Endothelial cell of umbilical vein (primary cell): ENCODE data around the gene HECW1. TPM values are rescaled to one million over a fixed set of nuclear protein-coding genes. Genes with fewer than 3 reads are reported as not detected.

Source experiments
- BruUV-seq: library from RNA; stranded (reverse); fragments of 400-500 nt; replicated peaks from 2 replicates; lab custom pipeline; 2021; lab: Mats Ljungman, UMichigan
- CTCF ChIA-PET: fragments of 300-600, 350-600 bp; sonication (Branson Sonifier 250); formaldehyde crosslinking; loops from one replicate; lab custom pipeline; 2021; ENCODE audit warnings: antibody characterized with exemption, inconsistent platforms; lab: Charles Lee
- POLR2A ChIA-PET: fragments of 300-600, 350-600 bp; sonication (Branson Sonifier 250); formaldehyde crosslinking; loops from one replicate; lab custom pipeline; 2021; ENCODE audit warnings: antibody characterized with exemption, inconsistent platforms; lab: Charles Lee
- DNase-seq: peaks from one replicate; pipeline ENCODE4 v3.0.0-alpha.2; 2011; ENCODE audit warnings: low read depth, low spot score
- FAIRE-seq: peaks from 2 replicates; lab custom pipeline; 2011; peaks lifted over from hg19 to GRCh38; lab: Jason Lieb, UNC
- H2AFZ ChIP-seq: 2 replicates; pipeline ENCODE4 v1.6.0; 2012; ENCODE audit warnings: low read depth, low read length, control low read depth, inconsistent platforms
- H3K27ac ChIP-seq: 2 replicates; pipeline ENCODE4 v1.5.1; 2011; ENCODE audit warnings: low read depth, mild to moderate bottlenecking, control low read depth, low read length, moderate library complexity; ENCODE audit not compliant: insufficient read depth
- H3K27me3 ChIP-seq, 2 experiments: 2 replicates each; pipeline versions ENCODE4 v1.6.0 to v1.6.1; 2011; ENCODE audit warnings: low read length in 2 of 2, mixed read lengths in 1 of 2; ENCODE audit not compliant: control insufficient read depth in 2 of 2, insufficient read depth in 2 of 2
- H3K36me3 ChIP-seq, 2 experiments: 2 replicates in 1 of 2; 3 replicates in 1 of 2; pipeline ENCODE4 v1.5.1; 2011; ENCODE audit warnings: low read length in 2 of 2, mild to moderate bottlenecking in 1 of 2, moderate library complexity in 1 of 2; ENCODE audit not compliant: control insufficient read depth in 2 of 2, insufficient read depth in 2 of 2; ENCODE audit errors: extremely low read depth in 1 of 2
- H3K4me1 ChIP-seq: 3 replicates; pipeline ENCODE4 v1.5.1; 2011; ENCODE audit warnings: mild to moderate bottlenecking, low read length; ENCODE audit not compliant: control insufficient read depth, insufficient read depth; ENCODE audit errors: extremely low read depth
- H3K4me2 ChIP-seq: 2 replicates; pipeline ENCODE4 v1.6.1; 2011; ENCODE audit warnings: low read length, control low read depth, mixed read lengths; ENCODE audit not compliant: insufficient read depth
- H3K4me3 ChIP-seq, 3 experiments: fragments of 200-600 bp in 1 of 3; sonication (generic), shearing (Covaris generic) in 1 of 3; replicated peaks in 1 of 3; 2 replicates each; pipeline ENCODE4 v1.5.1; 2011 to 2016; ENCODE audit warnings: control low read depth in 3 of 3, low read length in 3 of 3, mild to moderate bottlenecking in 2 of 3, inconsistent platforms in 1 of 3, low read depth in 1 of 3, moderate library complexity in 1 of 3; ENCODE audit not compliant: insufficient read depth in 1 of 3
- H3K79me2 ChIP-seq: 2 replicates; pipeline ENCODE4 v1.6.0; 2012; ENCODE audit warnings: low read length, inconsistent platforms; ENCODE audit not compliant: control insufficient read depth, insufficient read depth
- H3K9ac ChIP-seq: replicated peaks from 2 replicates; pipeline ENCODE3; 2011; ENCODE audit warnings: low read length, control low read depth; ENCODE audit not compliant: insufficient read depth; ENCODE audit errors: extremely low read depth
- H3K9me1 ChIP-seq: replicated peaks from 3 replicates; pipeline ENCODE4 v1.6.0; 2011; ENCODE audit warnings: mild to moderate bottlenecking, low read length; ENCODE audit not compliant: control insufficient read depth, insufficient read depth; ENCODE audit errors: extremely low read depth
- H3K9me3 ChIP-seq: replicated peaks from 2 replicates; pipeline ENCODE4 v1.5.1; 2012; ENCODE audit warnings: low read length, inconsistent platforms; ENCODE audit not compliant: control insufficient read depth, insufficient read depth
- H4K20me1 ChIP-seq: replicated peaks from 2 replicates; pipeline ENCODE3; 2011; ENCODE audit warnings: mild to moderate bottlenecking, low read length; ENCODE audit not compliant: control insufficient read depth, insufficient read depth; ENCODE audit errors: extremely low read depth
- FOS ChIP-seq: IDR thresholded peaks from 2 replicates; pipeline ENCODE4 v1.6.1; 2011; ENCODE audit warnings: mild to moderate bottlenecking, low read length, moderate library complexity, borderline replicate concordance; ENCODE audit not compliant: insufficient read depth
- GATA2 ChIP-seq: IDR thresholded peaks from 2 replicates; pipeline ENCODE4 v1.7.0; 2011; ENCODE audit warnings: low read depth, mild to moderate bottlenecking, moderate library complexity, mixed read lengths, low read length; ENCODE audit not compliant: insufficient read length, insufficient read depth
- MYC ChIP-seq: IDR thresholded peaks from one replicate; pipeline ENCODE4 v1.6.1; 2011; ENCODE audit warnings: mild to moderate bottlenecking, low read depth, low read length
- POLR2A ChIP-seq: IDR thresholded peaks from 2 replicates; pipeline ENCODE4 v1.6.1; 2012; ENCODE audit warnings: low read depth, mild to moderate bottlenecking, control low read depth, low read length
- dilution Hi-C: fragments of 300-500 bp; cut with MboI; formaldehyde crosslinking; loops from one replicate; pipeline ENCODE4 v1.15.0; 2019; ENCODE audit warnings: low sequenced_read_pairs; ENCODE audit not compliant: extremely low pct_ligation_motif_present
- intact Hi-C: fragments of 100-400 bp; cut with micrococcal nuclease; formaldehyde crosslinking; loops from one replicate; pipeline ENCODE4 v1.10.0; 2022
- polyA plus RNA-seq, 4 experiments: library from polyadenylated mRNA; depleted of rRNA in 3 of 4; stranded (reverse) in 3 of 4; unstranded in 1 of 4; fragments of >200 nt; gene quantifications; 2 replicates each; pipeline versions ENCODE4 v1.2.1 to v1.2.3, GENCODE V29; 2011 to 2012; ENCODE audit warnings: missing spikeins in 1 of 4
- total RNA-seq: library from RNA; stranded (reverse); gene quantifications from 2 replicates; pipeline ENCODE4 v1.2.3, GENCODE V29; 2021

Gene HECW1
- total and polyA plus RNA-seq, 2 donors (not counting 3 experiments of a cell fraction or from before 2014, with no cell fraction given) = not detected

- no peaks in the 10 kb centered on the region for H3K79me2 ChIP-seq
- no TSS peak for BruUV-seq
- H3K4me1 ChIP-seq = no peaks in the 10 kb centered on the region
- H3K27ac ChIP-seq = no peak overlapping the region
- ChIA-PET POLR2A (interaction anchor here (0.8 kb wide), 1 partner anchor 91 kb away, joined by 3 read pairs; no protein-coding TSS in a partner anchor), CTCF (interaction anchor here (0.6 to 1.6 kb wide), 4 partner anchors 36 to 91 kb away, joined by 3 to 4 read pairs (median 3); partner anchors contain the start of gene STK17A)
- peaks cover 2 to 8% of the 10 kb centered on the region in 2 experiments for H3K27me3 ChIP-seq
- intact Hi-C loops = no loop called here
- no peaks in the 10 kb centered on the region for H3K36me3 ChIP-seq
- FAIRE-seq (peak; percentile 52), DNase-seq (peak; percentile 19)
- TF ChIP-seq FOS (peak; percentile 34), MYC (no peak), POLR2A (no peak)
- no peaks in the 10 kb centered on the region for H3K9me3 ChIP-seq
- H3K9me1 ChIP-seq = no peaks in the 10 kb centered on the region
- no peak overlapping the region for H2AFZ ChIP-seq
- no peak overlapping the region for H3K9ac ChIP-seq
- no peaks in the 10 kb centered on the region for H4K20me1 ChIP-seq
- H3K4me3 ChIP-seq = no peak overlapping the region
- dilution Hi-C loops = no loop called here
- no peak overlapping the region for H3K4me2 ChIP-seq
These were observed 379.5 kb downstream of the HECW1 start for GRCh38 chr7:43491984-43492383.

GRCh38 chr7:43492896-43493295 is 380.4 kb downstream of the HECW1 start:
- Histone ChIP-seq H3K79me2 (no peaks in the 10 kb centered on the region), H3K4me2 (no peak overlapping the region), H3K9ac (no peak overlapping the region), H3K9me1 (no peaks in the 10 kb centered on the region), H3K4me3 (no peak overlapping the region), H3K36me3 (no peaks in the 10 kb centered on the region), H3K4me1 (no peaks in the 10 kb centered on the region), H4K20me1 (no peaks in the 10 kb centered on the region), H3K27ac (no peak overlapping the region), H2AFZ (no peak overlapping the region), H3K9me3 (no peaks in the 10 kb centered on the region), H3K27me3 (peaks cover 2 to 8% of the 10 kb centered on the region in 2 experiments)
- no peak for FAIRE-seq
- no peak for TF ChIP-seq GATA2
- CTCF ChIA-PET = interaction anchor here (0.8 to 1.6 kb wide), 3 partner anchors 10 to 90 kb away, joined by 3 to 4 read pairs (median 3); partner anchors contain the start of gene STK17A
- POLR2A ChIA-PET = no interaction called here
- dilution Hi-C loops = no loop called here
- DNase-seq = no peak
- no TSS peak for BruUV-seq
- intact Hi-C loops = no loop called here
